HepG2 (cell line): ENCODE measurements around the gene CDC34. TPM values are rescaled to one million over a fixed set of nuclear protein-coding genes. Genes with fewer than 3 reads are reported as not detected.

Experiments
- AHR ChIP-seq: IDR thresholded peaks from 2 replicates; pipeline ENCODE4 v1.6.1; 2018; ENCODE audit warnings: missing genetic modification reagents, missing compliant biosample characterization
- CBX1 ChIP-seq: IDR thresholded peaks from one replicate; pipeline ENCODE4 v1.6.1; 2016; ENCODE audit warnings: antibody characterized with exemption, low read depth
- FLYWCH1 ChIP-seq: sonication (generic); formaldehyde crosslinking; IDR thresholded peaks from 2 replicates; pipeline ENCODE4 v1.8.1; 2023; ENCODE audit warnings: mild to moderate bottlenecking, missing genetic modification reagents
- GLI4 ChIP-seq: sonication (generic); formaldehyde crosslinking; IDR thresholded peaks from 2 replicates; pipeline ENCODE4 v1.5.1; 2020; ENCODE audit warnings: missing genetic modification reagents, mild to moderate bottlenecking, moderate library complexity, borderline replicate concordance
- MZF1 ChIP-seq: sonication (generic); formaldehyde crosslinking; IDR thresholded peaks from 2 replicates; pipeline ENCODE4 v1.8.1; 2023; ENCODE audit warnings: mild to moderate bottlenecking, missing genetic modification reagents, borderline replicate concordance
- NFATC3 ChIP-seq: sonication (generic); formaldehyde crosslinking; IDR thresholded peaks from 2 replicates; pipeline ENCODE4 v1.5.1; 2020; ENCODE audit warnings: mild to moderate bottlenecking, missing genetic modification reagents
- NRL ChIP-seq: sonication (generic); formaldehyde crosslinking; IDR thresholded peaks from 2 replicates; pipeline ENCODE4 v1.5.0; 2020; ENCODE audit warnings: missing genetic modification reagents, mild to moderate bottlenecking, moderate library complexity, borderline replicate concordance
- PHF8 ChIP-seq: sonication (generic); formaldehyde crosslinking; IDR thresholded peaks from 2 replicates; pipeline ENCODE4 v1.5.0; 2020; ENCODE audit warnings: missing genetic modification reagents
- RBFOX2 ChIP-seq: fragments of 200-400 bp; formaldehyde crosslinking; IDR thresholded peaks from 2 replicates; pipeline ENCODE4 v1.6.1; 2017; ENCODE audit warnings: low read depth, mild to moderate bottlenecking, low read length
- RNF2 ChIP-seq: fragments of 450-650 bp; conservative IDR thresholded peaks from 2 replicates; pipeline ENCODE4 v1.6.1; 2016; ENCODE audit warnings: low read depth
- ZFP90 ChIP-seq: sonication (generic); formaldehyde crosslinking; IDR thresholded peaks from 2 replicates; pipeline ENCODE4 v1.8.0; 2022; ENCODE audit warnings: missing genetic modification reagents, mild to moderate bottlenecking, inconsistent platforms, borderline replicate concordance
- ZNF605 ChIP-seq: sonication (generic); formaldehyde crosslinking; IDR thresholded peaks from 2 replicates; pipeline ENCODE4 v1.8.0; 2022; ENCODE audit warnings: mild to moderate bottlenecking, missing genetic modification reagents
- polyA plus RNA-seq, 8 experiments: library from polyadenylated mRNA; depleted of rRNA in 3 of 8; stranded (reverse) in 7 of 8; unstranded in 1 of 8; fragments of >200 nt; fragmentation: Illumina TruSeq in 4 of 8; extraction: Trizol in 4 of 8; gene quantifications; 2 replicates each; pipeline versions ENCODE4 v1.2.1 to v1.2.3, GENCODE V29; 2011 to 2016; ENCODE audit warnings: low read depth in 4 of 8, missing spikeins in 1 of 8, mixed read lengths in 1 of 8; ENCODE audit not compliant: insufficient read depth in 1 of 8
- total RNA-seq, 5 experiments: library from RNA; depleted of rRNA; stranded (reverse); fragments of >200 nt; fragmentation: Illumina TruSeq; extraction: Trizol; gene quantifications; 2 replicates each; pipeline ENCODE4 v1.2.3, GENCODE V29; 2016; ENCODE audit warnings: low read depth in 1 of 5
- TF ChIP-seq, protein P1 (sequence below): sonication (generic); formaldehyde crosslinking; IDR thresholded peaks from 2 replicates; pipeline ENCODE4 v1.4.0; 2020; ENCODE audit warnings: missing genetic modification reagents
- TF ChIP-seq, protein P2 (sequence below): sonication (generic); formaldehyde crosslinking; IDR thresholded peaks from 2 replicates; pipeline ENCODE4 v1.4.0; 2020; ENCODE audit warnings: missing genetic modification reagents
- TF ChIP-seq, protein P3 (sequence below): sonication (generic); formaldehyde crosslinking; IDR thresholded peaks from 2 replicates; pipeline ENCODE4 v1.8.0; 2022; ENCODE audit warnings: missing genetic modification reagents, mild to moderate bottlenecking, inconsistent platforms, borderline replicate concordance
- TF ChIP-seq, protein P4 (sequence below): sonication (generic); formaldehyde crosslinking; IDR thresholded peaks from 2 replicates; pipeline ENCODE4 v1.8.1; 2023; ENCODE audit warnings: mild to moderate bottlenecking, missing genetic modification reagents
- TF ChIP-seq, protein P5 (sequence below): sonication (generic); formaldehyde crosslinking; IDR thresholded peaks from 2 replicates; pipeline ENCODE4 v1.5.1; 2020; ENCODE audit warnings: mild to moderate bottlenecking, moderate library complexity, missing genetic modification reagents

The CDC34 gene
- total and polyA plus RNA-seq, 2 of the 13 experiments (the other 11 are each of a cell fraction or from before 2014, with no cell fraction given): 138 to 150 TPM

DNA sequence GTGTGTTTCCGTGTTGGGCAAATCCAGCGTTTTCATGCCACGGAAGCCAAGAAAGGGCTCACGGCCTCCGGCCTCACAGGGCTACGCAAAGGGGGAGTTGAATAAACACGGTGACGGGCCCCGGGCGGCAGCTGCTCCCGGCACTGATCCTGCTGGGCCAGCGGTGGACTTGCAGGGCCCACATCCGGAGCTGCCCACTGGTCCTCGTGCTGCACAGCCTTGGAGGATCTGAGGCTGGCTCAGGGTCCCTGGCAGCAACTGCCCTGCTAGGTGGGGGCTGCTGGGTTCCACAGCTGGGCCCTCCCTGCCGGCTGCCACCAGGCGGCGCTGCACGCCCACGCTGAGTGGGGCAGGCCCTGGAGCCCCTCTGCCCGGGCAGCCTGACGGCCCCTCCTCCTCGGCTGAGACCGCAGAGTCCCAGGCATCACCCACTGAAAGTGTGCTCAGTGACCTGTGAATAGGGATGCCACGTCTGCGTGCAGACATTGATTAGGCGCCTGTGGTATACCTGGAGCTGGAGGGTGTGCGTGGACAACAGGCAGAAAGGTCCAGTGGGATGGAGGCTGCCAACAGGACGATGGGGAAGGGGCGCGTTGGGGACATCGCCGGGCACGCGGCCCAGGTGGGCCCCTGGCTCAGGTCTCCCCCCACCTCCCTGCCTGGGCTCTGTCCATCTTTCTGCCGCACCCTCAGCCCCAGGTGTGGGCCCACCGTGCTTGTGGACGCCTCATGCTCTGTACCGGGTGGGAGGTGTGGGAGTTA is 52.9 kb downstream of the CDC34 start (continued):
- TF ChIP-seq PHF8 (CRISPR knock-in tag) (peak; percentile 24; the same call in 1 of the 2 replicates), MZF1 (no peak), CBX1 (peak; percentile 58), AHR (CRISPR knock-in tag) (0 out of 2 replicates have a peak, but pooled peaks have one; percentile 34), NFATC3 (no peak), NRL (no peak), ZNF605 (peak; percentile 40; the same call in 1 of the 2 replicates), RNF2 (no peak), RBFOX2 (0 out of 2 replicates have a peak, but pooled peaks have one; percentile 34), ZFP90 (CRISPR knock-in tag) (0 out of 2 replicates have a peak, but pooled peaks have one; percentile 60), FLYWCH1 (no peak), GLI4 (CRISPR knock-in tag) (0 out of 2 replicates have a peak, but pooled peaks have one; percentile 28)
- TF ChIP-seq, protein P1, sequence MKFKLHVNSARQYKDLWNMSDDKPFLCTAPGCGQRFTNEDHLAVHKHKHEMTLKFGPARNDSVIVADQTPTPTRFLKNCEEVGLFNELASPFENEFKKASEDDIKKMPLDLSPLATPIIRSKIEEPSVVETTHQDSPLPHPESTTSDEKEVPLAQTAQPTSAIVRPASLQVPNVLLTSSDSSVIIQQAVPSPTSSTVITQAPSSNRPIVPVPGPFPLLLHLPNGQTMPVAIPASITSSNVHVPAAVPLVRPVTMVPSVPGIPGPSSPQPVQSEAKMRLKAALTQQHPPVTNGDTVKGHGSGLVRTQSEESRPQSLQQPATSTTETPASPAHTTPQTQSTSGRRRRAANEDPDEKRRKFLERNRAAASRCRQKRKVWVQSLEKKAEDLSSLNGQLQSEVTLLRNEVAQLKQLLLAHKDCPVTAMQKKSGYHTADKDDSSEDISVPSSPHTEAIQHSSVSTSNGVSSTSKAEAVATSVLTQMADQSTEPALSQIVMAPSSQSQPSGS: peak; percentile 39; the same call in 1 of the 2 replicates
- TF ChIP-seq, protein P2, sequence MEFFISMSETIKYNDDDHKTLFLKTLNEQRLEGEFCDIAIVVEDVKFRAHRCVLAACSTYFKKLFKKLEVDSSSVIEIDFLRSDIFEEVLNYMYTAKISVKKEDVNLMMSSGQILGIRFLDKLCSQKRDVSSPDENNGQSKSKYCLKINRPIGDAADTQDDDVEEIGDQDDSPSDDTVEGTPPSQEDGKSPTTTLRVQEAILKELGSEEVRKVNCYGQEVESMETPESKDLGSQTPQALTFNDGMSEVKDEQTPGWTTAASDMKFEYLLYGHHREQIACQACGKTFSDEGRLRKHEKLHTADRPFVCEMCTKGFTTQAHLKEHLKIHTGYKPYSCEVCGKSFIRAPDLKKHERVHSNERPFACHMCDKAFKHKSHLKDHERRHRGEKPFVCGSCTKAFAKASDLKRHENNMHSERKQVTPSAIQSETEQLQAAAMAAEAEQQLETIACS (CRISPR knock-in tag): peak; percentile 29; the same call in 1 of the 2 replicates
- TF ChIP-seq, protein P3, sequence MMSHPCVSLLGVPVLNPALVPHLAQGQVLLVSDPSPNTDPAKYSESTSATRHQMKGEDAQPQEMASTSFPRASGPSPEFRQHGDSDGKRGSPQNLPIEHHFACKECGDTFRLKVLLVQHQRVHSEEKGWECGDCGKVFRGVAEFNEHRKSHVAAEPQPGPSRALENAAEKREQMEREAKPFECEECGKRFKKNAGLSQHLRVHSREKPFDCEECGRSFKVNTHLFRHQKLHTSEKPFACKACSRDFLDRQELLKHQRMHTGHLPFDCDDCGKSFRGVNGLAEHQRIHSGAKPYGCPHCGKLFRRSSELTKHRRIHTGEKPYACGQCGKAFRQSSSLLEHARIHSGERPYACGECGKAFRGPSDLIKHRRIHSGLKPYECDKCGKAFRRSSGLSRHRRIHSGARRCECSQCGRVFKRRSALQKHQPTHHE: peak; percentile 70; the same call in 1 of the 2 replicates
- TF ChIP-seq, protein P4, sequence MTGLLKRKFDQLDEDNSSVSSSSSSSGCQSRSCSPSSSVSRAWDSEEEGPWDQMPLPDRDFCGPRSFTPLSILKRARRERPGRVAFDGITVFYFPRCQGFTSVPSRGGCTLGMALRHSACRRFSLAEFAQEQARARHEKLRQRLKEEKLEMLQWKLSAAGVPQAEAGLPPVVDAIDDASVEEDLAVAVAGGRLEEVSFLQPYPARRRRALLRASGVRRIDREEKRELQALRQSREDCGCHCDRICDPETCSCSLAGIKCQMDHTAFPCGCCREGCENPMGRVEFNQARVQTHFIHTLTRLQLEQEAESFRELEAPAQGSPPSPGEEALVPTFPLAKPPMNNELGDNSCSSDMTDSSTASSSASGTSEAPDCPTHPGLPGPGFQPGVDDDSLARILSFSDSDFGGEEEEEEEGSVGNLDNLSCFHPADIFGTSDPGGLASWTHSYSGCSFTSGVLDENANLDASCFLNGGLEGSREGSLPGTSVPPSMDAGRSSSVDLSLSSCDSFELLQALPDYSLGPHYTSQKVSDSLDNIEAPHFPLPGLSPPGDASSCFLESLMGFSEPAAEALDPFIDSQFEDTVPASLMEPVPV (CRISPR knock-in tag): no peak; the same call in 1 of the 2 replicates
- TF ChIP-seq, protein P5, sequence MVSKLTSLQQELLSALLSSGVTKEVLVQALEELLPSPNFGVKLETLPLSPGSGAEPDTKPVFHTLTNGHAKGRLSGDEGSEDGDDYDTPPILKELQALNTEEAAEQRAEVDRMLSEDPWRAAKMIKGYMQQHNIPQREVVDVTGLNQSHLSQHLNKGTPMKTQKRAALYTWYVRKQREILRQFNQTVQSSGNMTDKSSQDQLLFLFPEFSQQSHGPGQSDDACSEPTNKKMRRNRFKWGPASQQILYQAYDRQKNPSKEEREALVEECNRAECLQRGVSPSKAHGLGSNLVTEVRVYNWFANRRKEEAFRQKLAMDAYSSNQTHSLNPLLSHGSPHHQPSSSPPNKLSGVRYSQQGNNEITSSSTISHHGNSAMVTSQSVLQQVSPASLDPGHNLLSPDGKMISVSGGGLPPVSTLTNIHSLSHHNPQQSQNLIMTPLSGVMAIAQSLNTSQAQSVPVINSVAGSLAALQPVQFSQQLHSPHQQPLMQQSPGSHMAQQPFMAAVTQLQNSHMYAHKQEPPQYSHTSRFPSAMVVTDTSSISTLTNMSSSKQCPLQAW: peak; percentile 89
